HepG2 (cell line): ENCODE results near the gene SIRT6. TPM values are rescaled to one million over a fixed set of nuclear protein-coding genes. Genes with fewer than 3 reads are reported as not detected.

Experiments used
- CREM ChIP-seq, 2 experiments: sonication (generic) in 1 of 2; formaldehyde crosslinking in 1 of 2; IDR thresholded peaks; 2 replicates each; pipeline versions ENCODE4 v1.4.0 to v1.6.1; 2016 to 2020; ENCODE audit warnings: antibody characterized with exemption in 1 of 2, mild to moderate bottlenecking in 1 of 2, missing genetic modification reagents in 1 of 2
- CTCF ChIP-seq: sonication (generic); formaldehyde crosslinking; IDR thresholded peaks from 2 replicates; pipeline ENCODE4 v1.5.0; 2020; ENCODE audit warnings: mild to moderate bottlenecking, missing genetic modification reagents, moderate library complexity
- KMT2A ChIP-seq: sonication (generic); formaldehyde crosslinking; IDR thresholded peaks from 2 replicates; pipeline ENCODE4 v1.4.0; 2020; ENCODE audit warnings: missing genetic modification reagents
- PBX2 ChIP-seq: IDR thresholded peaks from 2 replicates; pipeline ENCODE4 v1.6.1; 2016; ENCODE audit warnings: control low read depth
- THAP9 ChIP-seq: sonication (generic); formaldehyde crosslinking; IDR thresholded peaks from 2 replicates; pipeline ENCODE4; 2020; ENCODE audit warnings: missing genetic modification reagents, mild to moderate bottlenecking, borderline replicate concordance
- ZBTB4 ChIP-seq: sonication (generic); formaldehyde crosslinking; IDR thresholded peaks from 2 replicates; pipeline ENCODE4 v1.4.0; 2020; ENCODE audit warnings: missing genetic modification reagents, mild to moderate bottlenecking, borderline replicate concordance
- ZNF572 ChIP-seq: sonication (generic); formaldehyde crosslinking; IDR thresholded peaks from 2 replicates; pipeline ENCODE4 v1.5.1; 2020; ENCODE audit warnings: mild to moderate bottlenecking, missing genetic modification reagents
- ZNF646 ChIP-seq: sonication (generic); formaldehyde crosslinking; IDR thresholded peaks from 2 replicates; pipeline ENCODE4 v1.9.0; 2021; ENCODE audit warnings: mild to moderate bottlenecking, missing genetic modification reagents
- ZNF770 ChIP-seq: sonication (generic); formaldehyde crosslinking; IDR thresholded peaks from 2 replicates; pipeline ENCODE4 v1.5.0; 2020; ENCODE audit warnings: mild to moderate bottlenecking, missing genetic modification reagents
- polyA plus RNA-seq, 8 experiments: library from polyadenylated mRNA; depleted of rRNA in 3 of 8; stranded (reverse) in 7 of 8; unstranded in 1 of 8; fragments of >200 nt; fragmentation: Illumina TruSeq in 4 of 8; extraction: Trizol in 4 of 8; gene quantifications; 2 replicates each; pipeline versions ENCODE4 v1.2.1 to v1.2.3, GENCODE V29; 2011 to 2016; ENCODE audit warnings: low read depth in 4 of 8, missing spikeins in 1 of 8, mixed read lengths in 1 of 8; ENCODE audit not compliant: insufficient read depth in 1 of 8
- total RNA-seq, 5 experiments: library from RNA; depleted of rRNA; stranded (reverse); fragments of >200 nt; fragmentation: Illumina TruSeq; extraction: Trizol; gene quantifications; 2 replicates each; pipeline ENCODE4 v1.2.3, GENCODE V29; 2016; ENCODE audit warnings: low read depth in 1 of 5

Gene SIRT6
- total and polyA plus RNA-seq, 2 of the 13 experiments (the other 11 are each of a cell fraction or from before 2014, with no cell fraction given) = 11.0 to 18.4 TPM

GRCh38 chr19:4140237-4140711, 42.1 kb downstream of the SIRT6 start (continued):
- TF ChIP-seq ZNF646 = no peak
- TF ChIP-seq ZNF572 (CRISPR knock-in tag) = no peak
- peak; percentile 80 for TF ChIP-seq CTCF
- TF ChIP-seq KMT2A (CRISPR knock-in tag) = no peak
- no peak for TF ChIP-seq ZNF770 (CRISPR knock-in tag)
- no peak for TF ChIP-seq THAP9 (CRISPR knock-in tag)
- TF ChIP-seq CREM (IDR thresholded peaks at IDR 0.05) = no peak
- no peak for TF ChIP-seq CREM (CRISPR knock-in tag; IDR thresholded peaks at IDR 0.05)
- TF ChIP-seq PBX2 (CRISPR knock-in tag) = no peak
- no peak for TF ChIP-seq ZBTB4 (CRISPR knock-in tag)
